Erythroblast (primary cell): ENCODE results near the gene TMEM140.
"Not testable (repeated sequence)": the region's sequence is repeated elsewhere in the genome, so short reads cannot be mapped to it uniquely, and the experiment has no call there.

Experiments
- DNase-seq, 2 experiments: peaks; one replicate each; lab custom pipeline; 2025; lab: John Stamatoyannopoulos, UW
- GATA1 ChIP-seq: IDR thresholded peaks from 2 replicates; pipeline ENCODE4 v1.6.1; 2011; ENCODE audit warnings: low read depth, mild to moderate bottlenecking, control low read depth, low read length, moderate library complexity
- POLR2A ChIP-seq: IDR thresholded peaks from 2 replicates; pipeline ENCODE4 v1.6.1; 2011; ENCODE audit warnings: mild to moderate bottlenecking, low read length

The TMEM140 gene

GRCh38 chr7:135161669-135162068, 13.8 kb downstream of the TMEM140 start:
- DNase-seq = no peak
- TF ChIP-seq POLR2A = no peak
- TF ChIP-seq GATA1 = no peak

- TF ChIP-seq POLR2A = no peak
- TF ChIP-seq GATA1 = no peak
- DNase-seq = peak; percentile 19 to 28
These were observed 14.6 kb downstream of the TMEM140 start for GRCh38 chr7:135162382-135163001.

GRCh38 chr7:135164357-135165061, 16.6 kb downstream of the TMEM140 start:
- DNase-seq = no peak
- TF ChIP-seq POLR2A (peak; percentile 30), GATA1 (no peak)

- no peak for DNase-seq
- TF ChIP-seq GATA1 = no peak
- TF ChIP-seq POLR2A = no peak
These were observed 18.0 kb downstream of the TMEM140 start for GRCh38 chr7:135165862-135166261.

- DNase-seq = no peak
- TF ChIP-seq GATA1 (no peak), POLR2A (no peak)
These were observed 18.6 kb downstream of the TMEM140 start for GRCh38 chr7:135166338-135166990.

GRCh38 chr7:135167365-135167917, 19.6 kb downstream of the TMEM140 start:
- peak; percentile 69 to 76 for DNase-seq
- TF ChIP-seq POLR2A (no peak), GATA1 (no peak)

- peak; percentile 49 to 70 for DNase-seq
- no peak for TF ChIP-seq GATA1
- no peak for TF ChIP-seq POLR2A
These were observed 20.1 kb downstream of the TMEM140 start for GRCh38 chr7:135168001-135168400.

- DNase-seq = no peak
- no peak for TF ChIP-seq POLR2A
- TF ChIP-seq GATA1 = no peak
These were observed 20.7 kb downstream of the TMEM140 start for GRCh38 chr7:135168489-135169140.

GRCh38 chr7:135169141-135169963, 21.5 kb downstream of the TMEM140 start:
- peak; percentile 82 for DNase-seq
- TF ChIP-seq GATA1 (no peak), POLR2A (no peak)

GRCh38 chr7:135169964-135170273, 22.0 kb downstream of the TMEM140 start:
- no peak for DNase-seq
- TF ChIP-seq GATA1 = no peak
- no peak for TF ChIP-seq POLR2A

GRCh38 chr7:135170274-135170997, 22.6 kb downstream of the TMEM140 start, which contains the start of gene CYREN:
TSS of gene CYREN (minus strand) at chr7:135170707. CDS start at chr7:135168922, 1,785 bp downstream.
- DNase-seq = peak; percentile 96

GRCh38 chr7:135170998-135171481, 23.2 kb downstream of the TMEM140 start:
- not testable (repeated sequence) for DNase-seq

More at GRCh38 chr7:135170274-135170997, 22.6 kb downstream of the TMEM140 start, which contains the start of gene CYREN:
- TF ChIP-seq GATA1 (no peak), POLR2A (peak; percentile 84)

- DNase-seq = not testable (repeated sequence)
These were observed 23.9 kb downstream of the TMEM140 start for GRCh38 chr7:135171581-135172291.

GRCh38 chr7:135173916-135174315, 26.0 kb downstream of the TMEM140 start:
- not testable (repeated sequence) for DNase-seq
